ENCODE results near the gene RASSF8.

RASSF8 gene

DNA sequence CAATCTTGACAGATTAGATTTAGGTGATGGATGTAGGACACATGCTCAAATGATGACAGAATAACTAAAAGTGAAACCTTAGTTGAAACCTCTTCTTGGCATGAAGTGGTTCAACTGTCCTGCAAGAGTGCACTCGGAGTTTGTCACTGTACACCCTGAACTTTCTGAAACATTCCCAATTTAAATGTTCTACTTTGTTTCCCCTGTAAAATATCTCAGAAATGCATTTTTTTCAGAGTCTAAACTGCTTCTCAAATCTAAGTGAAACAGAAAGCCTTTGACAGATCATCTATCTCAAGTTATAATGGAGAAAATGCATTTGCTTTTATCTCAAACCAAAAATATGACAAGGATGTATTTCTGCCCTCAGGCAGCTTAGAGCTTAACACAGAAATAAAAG lies 100.3 kb downstream of the RASSF8 start:
- no peak for DNase-seq (ENCODE audit: low read depth)

- DNase-seq (ENCODE audit: low read depth) = no peak
Measured at GRCh38 chr12:26062006-26062405, 103.5 kb downstream of the RASSF8 start.

DNA sequence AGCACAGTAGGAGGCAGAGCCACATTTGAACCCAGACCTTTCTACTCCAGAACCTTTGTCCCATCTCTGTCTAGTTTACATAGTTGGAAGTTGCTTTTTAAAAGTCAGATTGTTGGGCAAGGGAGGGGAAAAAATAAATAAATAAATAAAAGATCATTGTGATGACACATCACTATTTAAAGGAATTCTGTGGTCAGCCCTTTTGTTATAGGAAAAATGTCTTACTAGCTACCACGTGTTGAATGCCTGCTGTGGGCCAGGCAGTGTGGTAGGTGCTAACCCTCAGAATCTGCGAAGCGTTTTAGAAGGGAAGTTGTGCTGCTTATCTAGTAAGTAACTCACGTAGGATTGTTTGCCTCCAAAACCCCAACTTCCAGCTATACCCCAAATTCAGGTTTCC lies 104.1 kb downstream of the RASSF8 start:
- DNase-seq (ENCODE audit: low read depth) = peak; percentile 64

- DNase-seq (ENCODE audit: low read depth) = no peak
Measured at GRCh38 chr12:26065451-26065850, 107.0 kb downstream of the RASSF8 start.

- no peak for DNase-seq (ENCODE audit: low read depth)
Measured at GRCh38 chr12:26068503-26068902, 110.0 kb downstream of the RASSF8 start.

GRCh38 chr12:26069796-26070195 lies 111.3 kb downstream of the RASSF8 start:
- no peak for DNase-seq (ENCODE audit: low read depth)

DNA sequence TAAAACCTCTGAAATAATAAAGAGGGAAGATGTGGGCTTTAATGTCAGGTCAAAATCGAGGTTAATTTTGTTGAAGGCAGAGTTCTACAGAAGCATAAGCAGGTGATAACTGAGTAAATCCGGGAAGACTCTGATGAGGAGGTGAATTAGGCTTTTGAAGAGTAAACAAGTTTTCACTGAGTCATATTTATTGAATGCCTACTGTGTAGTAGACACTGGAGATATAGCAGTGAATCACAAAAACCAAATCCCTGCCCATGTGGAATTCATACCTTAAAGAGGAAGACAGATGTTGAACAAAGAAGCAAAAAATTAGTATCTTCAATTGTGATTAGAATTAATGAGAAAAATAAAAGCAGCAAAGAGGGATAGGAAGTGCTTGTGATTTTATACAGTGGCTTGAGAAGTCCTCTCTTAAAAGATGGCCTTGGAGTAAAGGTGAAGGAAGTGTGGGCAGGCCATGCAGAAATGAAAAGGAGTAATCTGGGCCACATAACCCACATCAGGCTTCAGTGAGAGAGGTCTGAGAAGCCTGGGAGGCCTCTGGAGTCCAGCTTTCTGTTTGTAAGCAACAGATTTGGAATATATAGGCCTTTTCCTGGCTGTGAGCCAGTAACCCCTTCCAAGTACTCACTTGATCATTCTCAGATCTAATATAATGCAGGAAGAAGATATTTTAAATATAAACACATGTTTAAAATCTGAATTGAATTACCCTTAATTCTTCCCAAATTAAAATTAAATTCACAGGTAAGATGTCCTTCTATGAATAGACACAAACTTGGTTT lies 119.6 kb downstream of the RASSF8 start:
- no peak for DNase-seq (ENCODE audit: low read depth)

- no peak for DNase-seq (ENCODE audit: low read depth)
Measured at GRCh38 chr12:26080911-26081310, 122.4 kb downstream of the RASSF8 start.

GRCh38 chr12:26086936-26087335 lies 128.5 kb downstream of the RASSF8 start:
- no peak for DNase-seq (ENCODE audit: low read depth)

DNA sequence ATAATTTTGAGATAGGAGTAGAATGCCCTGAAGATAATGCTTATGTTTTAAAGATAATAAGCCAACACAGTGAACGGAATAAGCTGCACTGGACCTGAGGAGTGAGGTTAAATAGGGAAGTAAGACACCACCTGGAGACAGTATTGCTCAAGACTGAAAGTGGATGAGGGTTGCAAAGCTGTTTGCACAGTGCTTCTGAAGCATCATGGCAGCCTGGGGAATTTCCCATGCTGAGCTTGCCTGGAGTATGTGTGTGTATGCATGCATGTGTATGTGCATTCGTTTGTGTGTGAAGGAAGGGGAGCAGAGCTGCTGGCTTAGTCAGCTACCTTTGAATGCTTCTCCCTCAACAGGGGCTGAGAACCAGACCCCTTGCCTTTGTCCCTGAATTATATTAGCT lies 130.5 kb downstream of the RASSF8 start:
- no peak for DNase-seq (ENCODE audit: low read depth)

DNA sequence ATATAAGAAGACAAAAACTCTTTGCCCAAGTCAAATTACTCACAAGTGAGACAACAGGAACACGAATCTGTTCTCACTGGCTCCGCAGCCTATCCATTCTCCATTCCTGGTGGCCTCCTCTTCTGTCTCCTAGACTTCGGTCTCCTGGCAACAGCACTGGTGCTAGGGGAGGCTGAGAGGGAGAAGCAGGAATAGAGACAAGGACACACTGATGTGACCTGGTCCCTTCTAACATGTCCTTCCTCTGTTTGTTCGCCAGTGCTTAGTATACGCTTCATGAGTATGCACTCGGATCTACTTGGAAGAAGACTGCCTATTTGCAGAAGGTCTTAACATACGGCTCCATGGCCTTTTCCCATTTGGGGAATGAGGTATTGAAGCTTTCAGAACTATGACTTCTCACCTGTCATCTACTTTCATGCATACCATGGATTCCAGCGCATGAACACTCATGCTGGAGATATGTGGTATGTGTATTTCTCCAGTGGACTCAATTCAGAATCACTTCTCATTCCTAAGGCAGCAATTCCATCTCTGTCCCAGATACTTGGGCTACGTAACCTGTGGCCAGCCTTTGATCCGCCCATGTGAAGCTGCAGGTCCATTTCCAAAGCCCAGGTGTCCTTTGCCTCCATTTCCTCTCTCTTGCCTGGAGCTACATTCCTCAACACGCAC lies 132.5 kb downstream of the RASSF8 start:
- peak; percentile 48 for DNase-seq (ENCODE audit: low read depth)

DNA sequence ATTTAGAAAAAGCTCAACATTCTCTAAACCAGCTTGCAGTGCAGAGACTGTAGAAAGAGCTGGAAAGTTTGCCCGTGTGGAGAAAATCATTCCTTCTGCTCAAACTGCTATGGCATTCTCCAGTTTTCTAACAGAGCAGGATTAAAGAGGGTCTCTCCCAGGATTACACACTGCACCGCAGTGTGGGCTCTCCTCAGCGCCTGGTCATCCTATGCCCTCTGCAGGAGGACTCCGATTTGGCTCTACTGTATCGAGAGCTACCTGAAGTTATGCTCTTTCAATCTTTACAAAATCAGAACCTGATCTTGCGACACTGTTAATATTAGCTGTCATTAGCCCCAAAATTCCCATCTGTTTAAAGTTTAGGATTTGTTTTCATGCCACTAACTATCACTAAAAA lies 133.3 kb downstream of the RASSF8 start:
- DNase-seq (ENCODE audit: low read depth) = no peak

DNA sequence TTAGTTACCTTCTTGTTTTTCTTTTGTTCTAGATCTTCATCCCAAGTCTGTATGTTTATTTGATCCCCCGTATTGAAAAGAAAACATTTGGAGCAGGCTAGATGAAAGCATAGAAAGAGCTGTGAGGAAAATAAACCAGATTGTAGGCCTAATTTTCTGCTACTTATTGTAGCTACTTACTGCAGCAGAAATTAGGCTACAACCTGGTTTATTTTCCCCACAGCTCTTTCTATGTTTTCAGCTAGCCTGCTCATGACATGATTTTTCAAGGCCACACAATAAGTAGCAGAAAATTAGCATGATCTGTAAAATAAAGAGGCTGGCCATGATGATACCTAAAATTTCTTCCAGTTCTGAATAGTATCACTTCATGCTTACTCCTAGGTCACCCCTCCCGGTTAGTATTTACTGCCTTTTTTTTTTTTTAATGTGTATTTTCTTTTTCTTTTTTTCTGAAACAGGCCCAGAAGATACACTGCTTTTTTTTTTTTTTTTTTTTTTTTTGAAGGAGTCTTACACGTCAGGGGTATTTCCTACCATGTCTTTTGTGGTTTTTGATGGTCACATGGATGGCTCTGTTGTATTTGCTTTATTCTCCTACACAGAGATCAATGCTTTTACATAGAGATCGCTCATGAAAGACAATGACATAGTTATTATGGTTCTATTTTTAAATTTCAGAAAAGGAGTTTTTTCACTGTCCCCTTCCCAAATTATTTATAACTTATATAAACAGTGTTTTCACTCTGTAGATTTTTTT lies 134.0 kb downstream of the RASSF8 start:
- no peak for DNase-seq (ENCODE audit: low read depth)

DNA sequence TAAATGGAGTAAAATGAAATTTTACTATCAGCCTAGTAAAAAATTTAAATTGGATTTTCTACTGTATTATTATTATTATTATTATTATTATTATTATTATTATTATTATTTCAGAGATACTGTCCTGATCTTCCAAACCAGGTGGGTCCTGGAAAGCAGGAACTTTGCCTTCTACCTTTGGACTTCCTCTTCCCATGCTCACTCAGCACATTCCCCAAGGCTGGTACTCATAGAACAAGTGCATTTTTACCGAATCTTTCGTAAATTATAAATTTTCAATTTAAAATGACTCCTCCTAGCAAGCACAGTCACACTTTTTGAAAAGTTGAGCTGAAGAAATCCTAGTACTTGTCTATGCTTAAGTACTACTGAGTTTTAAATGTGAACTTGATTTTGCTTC lies 136.7 kb downstream of the RASSF8 start:
- DNase-seq (ENCODE audit: low read depth) = no peak

DNA sequence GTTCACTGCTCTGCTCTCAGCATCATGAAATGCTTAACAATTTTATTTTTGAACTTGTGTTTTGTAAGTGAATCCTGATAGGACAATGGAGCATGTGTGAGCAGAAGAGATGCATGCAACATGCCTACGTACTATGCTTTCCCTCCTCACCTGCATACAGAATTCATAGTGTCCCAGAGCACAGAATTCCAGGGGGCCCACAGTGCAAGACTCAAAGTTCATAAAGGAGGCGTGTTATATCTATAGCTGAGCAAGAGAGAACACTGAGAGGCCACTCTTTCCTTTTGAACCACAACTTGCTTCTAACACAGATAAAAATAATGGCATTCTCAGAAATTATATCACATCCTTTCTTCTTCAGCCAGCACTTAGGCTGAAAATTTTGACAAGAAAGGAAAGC lies 137.6 kb downstream of the RASSF8 start:
- no peak for DNase-seq (ENCODE audit: low read depth)

DNA sequence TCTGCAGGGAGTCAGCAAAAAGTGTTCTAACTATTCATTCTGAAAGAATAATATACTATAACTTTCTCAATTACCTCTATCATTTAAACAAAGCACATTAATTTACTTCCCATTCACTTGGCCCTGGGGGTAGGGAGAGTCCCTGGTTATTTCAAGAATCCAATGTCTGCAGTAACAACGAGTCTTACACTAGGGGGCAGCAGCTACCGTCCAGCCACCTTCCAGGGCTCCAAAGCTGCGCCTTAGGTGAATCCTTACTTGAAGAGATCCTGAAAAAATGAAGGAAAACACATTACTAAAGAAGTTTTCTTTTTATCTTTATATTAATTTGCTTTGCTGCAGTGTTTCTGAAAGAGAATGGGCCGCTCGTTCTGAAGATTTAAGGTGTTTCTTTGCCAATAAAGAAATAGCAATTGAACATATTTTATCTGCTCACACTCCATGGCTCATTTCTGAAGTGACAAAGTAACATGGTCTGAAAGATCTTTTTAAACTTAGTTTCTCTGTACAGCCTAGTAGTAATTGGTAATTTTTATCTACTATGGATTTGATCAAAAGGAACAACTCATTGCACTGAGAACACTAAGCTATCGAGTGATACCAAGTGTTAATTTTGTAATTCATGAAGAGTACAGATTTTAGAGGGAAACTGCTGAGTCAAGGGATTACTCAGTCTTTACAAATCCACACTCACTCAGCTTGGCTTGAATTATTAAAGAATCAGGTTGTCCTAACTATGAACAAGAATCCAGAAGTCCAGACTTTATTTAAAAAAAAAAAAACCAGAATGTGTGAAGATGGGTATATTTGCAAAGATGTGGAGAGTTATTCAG lies 138.8 kb downstream of the RASSF8 start:
- peak; percentile 60 for DNase-seq (ENCODE audit: low read depth)

GRCh38 chr12:26100666-26101349 lies 142.3 kb downstream of the RASSF8 start:
- DNase-seq (ENCODE audit: low read depth) = no peak

DNA sequence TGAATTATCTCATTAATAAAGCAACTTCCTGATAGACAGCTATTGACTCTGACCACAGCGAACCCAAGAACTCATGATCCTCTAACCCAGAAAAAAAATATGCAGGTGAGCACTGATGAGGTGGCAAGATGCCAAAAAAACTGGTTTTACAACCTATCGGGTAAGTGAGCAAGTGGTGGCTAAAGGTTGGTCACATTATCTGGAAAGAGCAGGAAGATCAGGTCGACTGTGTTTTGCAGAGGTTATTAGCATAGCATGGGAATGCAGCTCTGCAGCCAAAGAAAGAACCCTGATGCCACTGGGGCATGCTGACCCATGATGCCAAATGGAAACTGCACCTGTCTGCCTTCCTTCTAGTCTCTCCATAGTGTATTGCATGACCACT lies 142.9 kb downstream of the RASSF8 start:
- no peak for DNase-seq (ENCODE audit: low read depth)

DNA sequence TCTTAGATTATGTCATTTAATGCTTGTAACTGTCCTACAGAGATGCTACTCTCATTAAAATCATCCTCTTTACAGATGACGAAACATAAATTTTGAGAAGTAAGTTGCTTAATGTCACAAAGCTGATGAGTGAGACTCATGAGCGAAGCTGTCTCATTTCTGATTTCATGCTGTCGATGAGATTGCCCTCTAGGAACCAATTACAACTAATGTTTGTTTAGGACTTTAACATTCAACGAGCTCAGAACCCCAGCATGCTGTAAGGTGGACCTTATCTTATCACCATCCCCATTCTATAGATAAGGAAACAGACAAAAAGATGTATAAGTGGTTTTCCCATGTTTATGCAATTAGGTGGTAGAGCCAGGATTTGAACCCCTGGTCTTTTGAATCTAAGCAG lies 143.3 kb downstream of the RASSF8 start:
- no peak for DNase-seq (ENCODE audit: low read depth)

DNA sequence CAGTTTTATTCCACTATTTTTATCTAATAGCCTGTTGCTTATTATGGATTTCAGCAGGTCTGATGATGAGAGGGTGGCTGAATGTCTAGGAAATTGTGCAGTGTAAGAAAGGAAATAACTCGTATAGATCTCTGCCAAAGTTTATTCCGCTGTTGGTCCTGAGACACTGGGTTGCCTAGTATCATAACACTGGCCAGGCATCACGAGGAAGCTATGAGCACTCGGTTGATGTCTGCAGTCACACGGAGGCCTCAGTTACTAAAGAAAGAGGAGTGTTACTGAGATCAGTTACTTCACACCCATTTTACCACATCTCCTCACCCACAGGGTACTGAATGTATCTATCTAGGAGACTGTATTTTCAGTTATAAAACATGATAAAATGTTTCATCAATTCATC lies 144.5 kb downstream of the RASSF8 start:
- DNase-seq (ENCODE audit: low read depth) = no peak

- no peak for DNase-seq (ENCODE audit: low read depth)
Measured at GRCh38 chr12:26106347-26106746, 147.9 kb downstream of the RASSF8 start.

GRCh38 chr12:26108915-26109314 lies 150.4 kb downstream of the RASSF8 start:
- DNase-seq (ENCODE audit: low read depth) = no peak

All from HS-27A (cell line).